GM19452 (cell line): ENCODE data around the gene RING1.
A peak's percentile ranks its signal among the peaks of the same experiment; 100 is the strongest.

ENCODE experiments used
- ATAC-seq: cut with Tn5 transposase; IDR thresholded peaks from one replicate; pipeline ENCODE4 v1.9.1; 2021; ENCODE audit not compliant: unreplicated experiment

Gene RING1

DNA sequence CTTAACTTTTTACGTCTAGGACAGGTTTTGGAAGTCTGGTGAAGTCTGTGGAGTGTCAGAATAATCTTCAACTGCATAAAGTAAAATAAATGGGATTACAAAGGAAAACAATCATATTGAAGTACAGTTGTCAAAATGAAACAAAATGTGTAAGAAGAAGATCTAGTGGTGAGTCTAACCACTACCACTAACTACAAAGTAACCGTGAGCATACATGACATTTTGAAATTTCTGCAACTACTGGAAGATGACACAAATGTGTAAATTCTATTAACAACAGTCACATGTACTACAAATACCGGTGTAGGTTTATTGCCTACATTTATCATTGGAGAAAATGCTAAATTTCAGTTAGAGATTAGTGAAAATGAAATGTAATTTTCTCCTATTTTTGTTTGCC is 33.7 kb downstream of the RING1 start:
- no peak for ATAC-seq

DNA sequence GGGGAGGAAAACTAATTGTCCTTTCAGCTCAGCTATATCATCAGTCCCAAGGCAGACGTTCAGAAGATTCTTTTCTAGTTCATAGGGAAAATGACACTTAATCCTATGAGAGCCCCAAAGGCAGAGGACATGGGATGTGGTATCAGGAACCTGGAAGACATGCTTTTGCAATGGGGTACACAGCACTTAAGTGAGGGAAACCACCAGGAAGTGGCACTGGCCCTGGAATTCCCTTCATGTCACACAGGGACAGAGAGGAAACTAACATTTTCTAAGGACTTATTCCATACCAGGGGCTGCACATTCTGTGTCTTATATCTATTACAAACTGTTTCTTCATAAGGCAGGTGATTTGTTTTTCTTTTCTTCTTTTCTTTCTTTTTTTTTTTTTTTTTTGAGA is 35.2 kb downstream of the RING1 start:
- no peak for ATAC-seq

DNA sequence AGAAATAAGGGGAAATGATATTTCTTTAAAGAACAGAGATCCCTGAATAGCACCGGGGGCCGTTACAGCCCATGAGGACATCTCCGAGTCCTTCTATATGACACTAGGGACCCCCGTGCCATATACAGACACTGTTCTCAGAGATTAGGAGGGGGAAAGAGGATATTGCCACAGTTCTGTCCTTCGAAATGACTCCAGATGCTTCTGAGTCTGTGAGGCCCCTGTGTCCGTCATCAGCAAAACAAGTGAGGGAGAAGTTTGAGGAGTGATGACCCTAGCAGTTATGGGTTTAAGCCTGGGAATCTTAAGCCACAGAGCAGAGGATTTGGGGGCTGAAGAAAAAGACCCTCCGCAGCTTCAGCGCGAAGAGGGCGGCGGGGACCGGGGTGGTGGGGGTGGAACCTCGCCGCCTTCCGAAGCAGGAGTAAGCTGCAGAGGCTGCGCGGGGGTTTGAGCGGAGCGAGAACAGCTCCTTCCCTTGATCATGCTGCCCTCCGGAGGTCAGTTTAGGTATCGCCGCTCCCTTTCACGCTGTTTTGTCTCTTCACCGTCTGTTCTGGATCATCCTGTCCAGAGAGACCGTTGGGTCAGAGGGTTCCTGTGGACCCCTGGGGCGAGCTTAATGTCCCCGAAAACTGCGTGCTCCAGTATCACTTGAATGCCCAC is 39.8 kb downstream of the RING1 start:
- peak; percentile 41 for ATAC-seq

DNA sequence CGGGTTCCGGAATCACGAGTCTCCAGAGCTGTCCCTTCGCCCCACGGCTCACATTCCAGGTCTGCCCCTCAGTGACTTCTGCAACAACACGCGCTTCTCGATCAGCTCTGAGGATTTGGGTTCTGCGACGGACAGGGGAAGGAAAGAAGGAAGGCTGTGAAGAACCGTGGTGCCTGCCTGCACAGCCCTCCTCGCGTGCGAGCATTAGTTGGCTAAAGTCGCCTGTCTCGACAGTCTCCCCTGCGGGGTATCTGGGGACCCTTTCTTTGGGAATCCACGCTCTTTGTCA is 40.3 kb downstream of the RING1 start:
- peak; percentile 5 for ATAC-seq

GRCh38 chr6:33248932-33249731 is 40.8 kb downstream of the RING1 start:
- peak; percentile 87 for ATAC-seq

- ATAC-seq: no peak
Measured at GRCh38 chr6:33249732-33250630, 41.7 kb downstream of the RING1 start.

DNA sequence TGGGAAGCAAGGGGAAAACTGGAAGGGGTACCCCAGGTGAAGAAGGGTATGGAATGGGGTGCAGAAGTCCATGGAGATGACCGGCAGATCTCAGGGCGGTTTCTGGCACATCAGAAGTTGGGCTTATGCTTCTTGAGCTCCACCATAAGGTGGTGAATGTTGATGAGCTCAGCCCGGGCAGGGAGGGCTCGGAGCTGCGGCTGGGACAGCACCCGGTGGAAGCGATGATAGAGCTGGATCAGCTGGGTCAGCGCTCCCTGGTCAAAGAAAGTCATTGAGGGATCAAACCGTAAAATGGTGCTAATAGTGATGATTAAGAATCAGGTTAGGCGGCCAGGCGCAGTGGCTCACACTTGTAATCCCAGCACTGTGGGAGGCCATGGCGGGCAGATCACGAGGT is 42.4 kb downstream of the RING1 start:
- no peak for ATAC-seq

- no peak for ATAC-seq
Measured at GRCh38 chr6:33251395-33252012, 43.2 kb downstream of the RING1 start.

DNA sequence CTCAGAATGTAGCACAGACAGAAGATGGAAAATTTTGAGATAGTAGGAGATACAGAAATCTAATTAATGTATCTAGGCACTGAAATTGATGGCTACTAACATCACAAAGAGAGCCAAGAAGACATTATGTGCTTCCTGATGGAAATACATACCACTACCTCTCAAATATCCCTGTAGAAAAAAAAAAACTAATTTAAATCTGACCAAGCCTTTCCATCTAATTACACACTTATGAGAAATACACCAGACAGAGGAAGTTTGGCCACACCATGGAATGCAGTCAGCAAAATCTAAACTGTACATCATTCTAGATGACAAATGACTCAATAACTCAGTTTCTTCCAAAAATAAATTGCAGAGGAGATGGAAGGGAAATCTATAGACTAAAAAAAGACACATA is 44.5 kb downstream of the RING1 start:
- no peak for ATAC-seq

DNA sequence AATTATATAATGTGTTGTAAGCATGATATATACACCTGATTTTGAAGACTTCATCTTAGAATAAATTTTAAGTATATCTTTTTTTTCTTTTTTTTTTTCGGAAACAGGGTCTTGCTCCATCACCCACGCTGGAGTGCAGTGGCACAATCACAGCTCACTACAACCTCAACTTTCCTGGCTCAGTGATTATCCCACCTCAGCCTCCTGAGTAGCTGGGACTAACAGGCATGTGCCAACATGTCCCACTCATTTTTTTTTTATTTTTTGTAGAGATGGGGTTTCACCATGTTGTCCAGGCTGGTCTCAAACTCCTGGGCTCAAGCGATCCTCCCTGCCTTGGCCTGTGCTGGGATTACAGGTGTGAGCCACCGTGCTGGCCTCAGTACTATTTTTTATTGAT is 46.3 kb downstream of the RING1 start:
- no peak for ATAC-seq

DNA sequence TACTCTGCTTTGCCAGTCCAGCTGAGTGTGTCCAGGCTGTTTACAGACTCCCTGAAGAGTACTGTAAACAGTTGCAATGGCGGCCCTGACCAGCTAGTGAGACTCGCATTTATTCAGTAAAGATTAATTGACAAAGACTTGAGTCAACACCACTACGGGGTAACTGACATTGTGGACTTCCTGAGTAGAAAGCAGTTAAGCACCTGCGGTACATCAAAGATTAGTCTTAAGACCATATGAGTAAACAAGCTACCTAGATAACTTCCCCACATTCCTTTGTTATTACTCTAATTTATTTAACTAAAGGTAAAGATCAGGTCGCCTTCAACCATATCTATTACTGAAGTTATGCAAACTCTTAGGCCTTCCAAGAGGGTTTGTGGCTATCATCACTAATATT is 50.7 kb downstream of the RING1 start:
- ATAC-seq: no peak
